NCI-H128 (cell line): ENCODE data around the gene SH3RF1.

Source experiments
- DNase-seq: peaks from one replicate; lab custom pipeline; 2025; ENCODE audit not compliant: unreplicated experiment; lab: John Stamatoyannopoulos, UW

The SH3RF1 gene

DNA sequence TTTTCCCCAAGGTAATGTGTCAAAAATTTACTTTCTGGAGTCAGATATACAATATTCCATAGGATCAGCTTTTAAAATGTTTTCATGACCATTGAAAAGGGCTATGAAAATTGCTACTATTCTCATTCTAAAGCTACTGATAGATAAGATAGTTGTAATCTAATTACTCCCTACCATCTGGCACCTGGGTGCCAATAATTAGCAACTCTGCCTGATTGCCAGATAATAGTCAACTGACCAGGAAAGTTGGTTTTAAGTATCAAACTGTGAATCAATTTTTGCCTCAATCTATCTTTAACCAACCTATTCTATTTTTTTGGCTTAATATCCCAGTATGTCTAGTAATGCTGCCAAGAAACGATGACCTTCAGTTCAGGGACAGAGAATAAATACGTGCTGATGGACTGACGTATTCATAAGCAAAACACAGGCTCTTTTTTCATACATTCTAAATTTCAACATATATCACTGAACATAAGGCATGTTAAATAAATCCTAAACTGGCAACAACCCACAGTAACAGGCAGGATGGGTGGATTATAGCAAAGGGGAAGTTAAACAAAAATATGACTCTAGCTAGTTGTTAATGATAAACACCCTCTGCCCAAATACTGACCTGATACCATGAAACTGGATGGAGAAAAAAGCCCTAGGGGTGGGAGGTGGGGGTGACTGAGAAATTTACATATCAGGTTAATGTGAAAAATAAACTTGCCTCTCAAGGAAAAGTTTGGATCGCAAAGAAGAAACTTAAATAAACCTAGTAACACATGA lies 18.2 kb downstream of the SH3RF1 start:
- no peak for DNase-seq

DNA sequence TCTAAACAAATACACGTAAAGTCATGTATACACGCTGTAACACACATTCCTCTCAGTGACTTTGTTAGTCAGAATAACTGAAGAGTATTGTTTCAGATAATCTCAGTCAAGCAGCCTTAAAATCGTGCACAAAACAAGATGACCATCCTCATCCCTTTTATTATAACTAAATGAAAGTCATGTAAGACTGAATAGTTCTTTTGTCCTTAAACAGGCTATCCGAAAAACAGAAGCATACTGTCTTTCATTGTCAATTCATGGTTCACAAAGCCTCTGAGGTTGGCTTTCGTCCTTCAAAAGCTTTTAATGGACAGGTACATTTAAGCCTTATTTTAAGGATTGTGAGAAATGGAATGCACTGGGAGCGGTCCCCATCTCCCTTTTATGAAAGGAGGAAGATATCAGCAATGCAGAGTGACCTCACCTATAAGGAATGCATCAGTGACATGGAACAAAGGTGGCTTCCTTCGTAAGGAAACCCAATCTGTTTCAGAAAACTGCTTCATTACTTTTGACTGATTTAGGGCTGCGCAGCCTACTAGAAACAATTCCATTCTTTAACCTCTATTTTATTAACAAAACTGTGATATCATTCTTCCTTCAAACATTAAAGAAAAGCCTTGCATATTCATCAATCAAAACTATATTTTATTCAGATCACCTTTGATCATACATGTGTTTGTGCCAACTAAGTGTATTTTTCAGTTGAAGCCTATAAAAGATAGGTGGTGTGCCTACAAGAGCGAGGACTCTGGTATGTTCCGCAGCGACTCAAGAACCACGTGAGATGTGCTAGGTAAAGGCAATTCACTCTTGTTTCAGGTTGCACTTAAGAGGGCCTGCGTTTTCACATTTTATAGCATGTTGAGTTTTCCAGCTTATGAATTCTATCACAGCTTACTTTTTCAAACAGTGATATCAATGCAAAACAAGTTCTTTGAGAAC lies 19.2 kb downstream of the SH3RF1 start:
- DNase-seq = no peak

DNA sequence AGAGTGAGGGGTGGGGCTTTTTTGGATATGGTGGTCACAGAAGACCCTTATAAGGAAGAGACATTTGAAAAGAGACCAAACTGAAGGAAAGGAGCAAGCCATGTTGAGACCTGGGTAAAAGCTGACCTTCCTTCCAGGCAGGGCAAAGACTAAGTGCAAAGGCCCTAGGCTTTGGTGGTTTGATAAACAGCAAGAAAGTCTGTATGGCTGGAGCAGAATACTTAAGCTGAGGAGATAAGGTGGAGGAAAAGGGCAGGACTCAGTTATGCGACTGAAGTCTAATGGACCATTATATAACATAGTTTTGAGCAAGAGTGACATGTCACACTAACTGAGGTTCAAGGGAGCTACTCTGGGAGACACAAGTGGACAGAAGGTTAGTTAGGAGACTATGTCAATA lies 20.0 kb downstream of the SH3RF1 start:
- no peak for DNase-seq

DNA sequence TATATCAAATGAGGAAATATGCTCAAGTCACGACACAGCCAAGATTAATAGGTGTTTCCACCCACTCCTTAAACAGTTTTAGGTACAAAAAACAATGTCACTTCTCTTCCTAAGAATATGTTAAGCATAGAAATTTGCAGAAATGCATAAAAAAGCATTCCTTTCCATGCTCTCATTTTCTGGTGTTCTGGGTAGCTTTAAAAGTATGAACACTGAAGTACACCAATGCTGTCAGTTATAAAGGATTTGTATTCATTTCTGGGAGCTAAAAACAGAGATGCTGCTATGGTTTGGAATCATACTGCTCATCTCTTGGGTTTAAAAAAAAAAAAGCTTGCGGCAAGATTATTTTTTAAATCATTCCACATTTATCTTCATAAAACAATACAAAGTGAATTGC lies 20.8 kb downstream of the SH3RF1 start:
- DNase-seq = no peak

DNA sequence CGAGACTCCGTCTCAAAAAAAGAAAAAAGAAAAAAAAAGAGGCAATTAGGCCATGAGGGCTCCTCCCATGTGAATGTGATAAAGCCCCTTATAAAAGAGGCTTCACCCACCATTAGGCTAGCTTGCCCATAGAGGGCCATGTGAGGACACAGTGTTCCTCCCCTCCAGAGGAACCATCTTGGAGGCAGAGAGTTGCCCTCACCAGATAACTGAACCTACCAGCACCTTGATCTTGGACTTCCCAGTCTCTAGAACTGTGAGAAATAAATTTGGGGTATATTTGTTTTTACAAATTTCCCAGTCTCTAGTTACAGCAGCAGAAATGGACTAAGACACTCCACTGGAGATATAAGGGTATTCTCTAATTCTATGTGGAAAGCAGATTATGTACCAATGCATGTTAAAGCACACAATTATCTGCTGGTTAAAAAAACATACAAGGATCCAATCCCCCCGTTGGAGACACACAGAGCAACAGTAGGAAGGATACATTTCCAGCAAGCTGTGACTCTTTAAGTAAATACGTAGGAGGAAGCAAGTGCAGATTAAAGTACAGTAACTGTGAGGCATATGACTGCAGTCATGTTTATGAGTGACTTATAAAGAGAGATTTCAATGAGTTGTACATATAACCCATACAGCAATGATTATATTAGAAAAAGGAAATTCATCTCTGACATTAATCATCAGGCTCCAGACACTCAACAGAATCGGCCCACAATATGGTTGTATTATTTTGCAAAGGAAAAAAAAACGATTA lies 21.4 kb downstream of the SH3RF1 start:
- no peak for DNase-seq

DNA sequence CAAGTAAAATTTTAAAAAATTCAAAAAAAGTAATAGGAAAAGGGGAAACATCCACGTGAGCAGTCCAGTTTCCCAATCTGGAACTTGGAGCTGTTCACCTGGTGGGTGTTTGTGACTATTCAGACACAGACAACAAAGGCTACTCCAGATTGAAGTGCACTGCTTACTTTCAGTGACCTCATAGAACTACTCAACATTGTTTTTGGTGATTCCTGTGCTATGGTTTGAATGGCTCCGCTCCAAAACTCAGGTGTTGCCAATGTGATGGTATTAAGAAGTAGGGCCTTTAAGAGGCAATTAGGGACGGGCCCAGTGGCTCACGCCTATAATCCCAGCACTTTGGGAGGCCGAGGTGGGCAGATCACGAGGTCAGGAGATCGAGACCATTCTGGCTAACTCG lies 22.1 kb downstream of the SH3RF1 start:
- DNase-seq = no peak

DNA sequence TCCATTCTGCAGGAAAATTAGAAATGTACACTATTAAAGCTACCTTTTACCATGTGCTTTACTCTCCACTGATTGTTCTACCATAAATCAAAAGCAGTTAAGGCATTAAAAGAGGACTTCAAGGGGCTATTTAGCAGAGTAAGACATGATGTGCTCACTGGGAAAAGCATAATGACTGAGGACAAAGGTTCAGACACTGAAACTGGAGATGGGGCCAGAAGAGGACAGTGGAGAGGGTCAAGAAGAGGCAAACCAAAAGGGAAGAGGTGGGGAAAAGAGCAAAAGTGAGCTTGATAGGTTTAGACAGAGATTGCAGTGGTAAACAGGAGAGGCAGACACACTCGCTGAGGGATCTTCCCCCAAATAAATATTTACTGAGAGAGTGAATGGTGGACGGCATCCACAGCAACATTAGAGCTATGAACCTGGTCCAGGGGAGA lies 23.8 kb downstream of the SH3RF1 start:
- DNase-seq = no peak

DNA sequence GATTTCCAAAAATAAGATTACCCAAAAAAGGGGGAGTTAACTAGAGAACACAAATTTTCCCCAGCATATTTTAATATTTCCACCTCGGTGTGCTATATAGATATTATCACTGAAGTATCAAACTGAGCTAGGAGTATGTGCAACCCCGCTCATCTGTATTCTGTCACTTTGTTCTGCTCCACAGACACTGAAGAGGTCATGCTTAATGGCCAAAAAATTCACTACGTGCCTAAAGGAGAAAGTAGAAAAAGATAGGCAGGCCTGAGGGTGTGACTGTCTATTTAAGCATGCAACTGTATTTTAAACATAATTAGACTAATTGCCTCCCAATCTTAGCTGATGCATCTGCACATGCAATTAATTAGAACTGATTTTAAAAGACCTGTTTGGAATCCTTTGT lies 24.5 kb downstream of the SH3RF1 start:
- no peak for DNase-seq

DNA sequence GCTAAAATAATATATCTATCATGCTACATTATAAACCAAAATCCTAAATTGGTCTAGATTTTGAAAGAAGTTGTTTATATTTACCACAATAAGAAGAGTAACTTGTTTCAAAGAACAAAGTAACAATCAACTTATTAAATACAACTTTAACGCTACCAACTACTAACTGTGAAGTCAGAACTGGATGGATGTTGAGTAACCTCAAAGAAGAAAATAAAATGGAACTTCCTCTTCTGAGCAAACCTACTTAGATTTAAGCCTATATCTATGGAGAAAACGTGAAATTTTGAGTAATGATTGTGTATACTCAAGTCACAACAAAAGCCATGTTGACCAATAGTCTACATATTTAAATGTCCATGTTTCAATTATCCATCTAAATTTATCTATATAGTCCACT lies 25.7 kb downstream of the SH3RF1 start:
- DNase-seq = no peak

DNA sequence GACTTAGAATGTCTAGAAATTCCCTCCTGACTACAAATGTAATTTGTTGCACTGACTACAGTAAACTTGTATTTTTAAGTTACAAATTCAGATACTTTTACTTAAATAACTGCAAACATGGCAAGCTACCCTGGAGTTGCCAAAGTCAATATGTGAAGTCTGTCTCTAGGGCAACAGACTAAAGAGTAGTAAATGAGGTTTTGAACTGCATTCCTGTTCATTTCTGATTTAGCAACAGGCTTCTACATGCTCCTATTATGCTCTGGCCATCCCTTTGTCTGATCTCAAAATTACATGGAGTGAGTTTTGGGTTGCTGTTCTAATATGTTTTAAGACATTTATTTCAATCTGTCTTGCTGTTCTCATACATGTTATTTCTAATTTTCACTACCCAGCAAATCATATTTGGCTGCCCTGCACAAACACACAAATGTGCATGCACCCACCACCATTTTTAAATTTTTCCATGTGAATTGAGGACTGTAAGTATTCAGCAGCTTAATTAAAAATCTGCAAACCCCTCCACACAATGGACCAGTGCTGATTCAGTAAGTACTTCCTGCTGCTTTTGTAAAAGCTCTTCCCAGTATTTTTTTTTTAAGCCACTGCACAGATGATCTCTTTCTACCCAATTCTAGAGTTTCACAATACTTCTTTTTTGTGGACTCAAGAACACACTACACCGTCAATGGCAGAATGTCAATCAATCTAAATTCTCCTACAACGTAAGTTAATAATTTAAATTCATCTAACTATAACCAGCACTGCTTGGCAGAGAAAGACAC lies 26.7 kb downstream of the SH3RF1 start:
- DNase-seq = no peak

DNA sequence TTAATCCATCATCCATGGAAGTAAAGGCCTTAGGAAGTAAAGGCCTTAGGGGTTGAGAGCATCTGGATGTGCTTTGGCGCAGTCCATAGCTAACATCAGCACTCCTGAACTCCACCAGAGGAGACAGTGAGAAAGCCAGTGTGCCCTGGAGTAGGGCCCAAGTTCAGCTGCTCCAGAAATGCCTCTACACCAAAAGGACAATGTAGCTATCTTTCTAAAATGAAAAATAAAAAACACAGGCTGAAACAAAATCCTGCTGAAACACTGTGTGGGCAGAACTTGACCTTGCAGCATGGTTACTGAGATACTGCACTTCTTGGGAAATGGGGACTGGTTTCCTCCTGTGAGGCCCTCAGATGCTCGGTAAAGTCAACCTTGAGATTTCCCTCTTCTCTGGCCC lies 29.3 kb downstream of the SH3RF1 start:
- DNase-seq = no peak

DNA sequence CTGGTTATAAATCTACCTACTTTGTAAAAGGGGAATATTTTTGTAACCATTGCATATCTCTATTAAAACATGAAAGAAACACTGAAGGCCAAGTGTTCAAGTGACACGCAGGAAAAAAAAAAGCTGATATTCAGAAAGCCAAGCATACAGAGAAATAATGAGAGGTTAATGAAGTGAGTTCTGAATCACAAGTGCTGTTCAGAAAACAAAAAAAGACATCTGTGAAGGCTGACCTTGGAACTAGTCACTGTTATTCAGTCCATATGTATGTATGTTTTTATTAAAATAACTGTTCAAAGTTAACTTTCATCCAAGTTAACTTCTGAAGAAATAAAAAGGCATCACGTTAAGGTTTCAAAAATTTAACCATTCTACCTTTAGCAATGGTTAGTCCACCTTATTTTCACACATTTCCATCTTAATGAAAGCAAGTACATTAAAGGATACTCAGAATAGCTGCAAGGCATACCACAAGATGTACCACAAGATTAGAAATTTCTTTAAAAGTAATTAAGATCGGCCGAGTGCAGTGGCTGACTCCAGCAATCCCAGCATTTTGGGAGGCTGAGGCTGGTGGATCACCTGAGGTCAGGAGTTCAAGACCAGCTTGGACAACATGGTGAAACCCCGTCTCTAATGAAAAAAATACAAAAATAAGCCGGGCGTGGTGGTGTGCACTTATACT lies 31.4 kb downstream of the SH3RF1 start:
- DNase-seq = no peak

DNA sequence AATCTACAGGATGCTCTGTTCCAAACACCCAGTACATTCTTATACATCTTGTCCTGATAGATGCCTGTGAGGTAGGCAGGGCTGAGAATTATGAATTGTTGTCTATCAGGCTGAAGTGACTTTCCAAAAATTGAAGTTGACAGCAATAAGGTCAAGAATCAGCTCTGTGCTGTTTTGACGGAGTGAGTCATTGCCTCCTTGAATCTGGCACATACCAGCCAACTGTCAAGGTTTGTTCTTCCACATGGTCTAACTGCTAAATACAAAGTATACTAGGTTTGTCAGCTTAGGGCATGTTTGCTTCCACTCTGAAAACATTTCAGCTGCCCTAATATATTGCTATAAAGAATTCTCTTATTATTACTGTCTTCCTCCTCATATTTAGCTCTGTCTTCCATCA lies 32.3 kb downstream of the SH3RF1 start:
- no peak for DNase-seq

DNA sequence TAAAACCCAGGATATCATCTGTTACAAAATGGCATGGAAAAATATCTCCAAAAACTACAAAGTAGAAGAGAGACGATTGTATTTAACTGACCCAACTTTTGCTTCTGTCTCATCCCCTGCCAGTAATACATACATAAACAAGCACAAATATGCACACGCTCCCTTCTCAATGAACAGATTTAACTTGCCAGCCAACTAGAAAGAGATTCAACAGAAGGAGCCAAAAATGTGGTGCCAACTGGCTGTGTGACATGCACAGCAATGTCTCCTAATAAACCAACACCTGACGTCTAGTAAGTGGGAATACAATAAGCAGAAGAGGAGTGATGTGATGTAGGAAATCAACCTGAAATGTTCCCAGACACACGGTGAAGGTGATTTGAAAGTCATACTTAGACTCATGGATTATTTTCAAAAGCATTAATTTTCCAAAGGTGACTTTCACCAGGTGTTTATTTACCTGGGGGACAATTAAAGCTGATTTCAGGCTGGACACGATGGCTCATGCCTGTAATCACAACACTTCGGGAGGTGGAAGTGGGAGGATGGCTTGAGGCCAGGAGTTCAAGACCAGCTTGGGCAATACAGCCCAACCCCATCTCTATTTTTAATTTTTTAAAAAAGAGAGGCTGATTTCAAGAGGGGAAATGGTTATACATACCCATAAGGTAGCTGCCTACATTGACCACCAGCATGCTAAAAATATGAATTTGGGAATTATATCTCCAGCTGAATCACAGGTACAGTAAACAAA lies 33.7 kb downstream of the SH3RF1 start:
- DNase-seq = no peak

DNA sequence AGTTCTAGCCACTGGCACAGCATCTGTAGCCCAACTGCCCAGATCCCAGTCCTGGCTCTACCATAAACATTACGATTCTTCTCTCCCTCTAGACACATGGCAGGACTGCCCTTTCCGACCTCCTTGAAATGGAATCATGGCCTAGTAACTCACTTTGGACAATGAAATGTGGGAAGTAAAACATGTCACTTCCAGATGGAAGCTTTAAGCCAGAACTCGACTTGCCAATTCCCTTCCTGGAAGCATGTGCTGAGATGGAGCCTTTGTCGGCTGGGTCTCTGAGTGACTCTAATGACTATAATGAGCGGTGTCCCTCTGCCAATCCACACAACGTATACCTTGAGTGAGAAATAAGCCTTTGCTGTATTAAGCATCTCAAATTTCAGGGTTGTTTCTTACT lies 34.7 kb downstream of the SH3RF1 start:
- no peak for DNase-seq

DNA sequence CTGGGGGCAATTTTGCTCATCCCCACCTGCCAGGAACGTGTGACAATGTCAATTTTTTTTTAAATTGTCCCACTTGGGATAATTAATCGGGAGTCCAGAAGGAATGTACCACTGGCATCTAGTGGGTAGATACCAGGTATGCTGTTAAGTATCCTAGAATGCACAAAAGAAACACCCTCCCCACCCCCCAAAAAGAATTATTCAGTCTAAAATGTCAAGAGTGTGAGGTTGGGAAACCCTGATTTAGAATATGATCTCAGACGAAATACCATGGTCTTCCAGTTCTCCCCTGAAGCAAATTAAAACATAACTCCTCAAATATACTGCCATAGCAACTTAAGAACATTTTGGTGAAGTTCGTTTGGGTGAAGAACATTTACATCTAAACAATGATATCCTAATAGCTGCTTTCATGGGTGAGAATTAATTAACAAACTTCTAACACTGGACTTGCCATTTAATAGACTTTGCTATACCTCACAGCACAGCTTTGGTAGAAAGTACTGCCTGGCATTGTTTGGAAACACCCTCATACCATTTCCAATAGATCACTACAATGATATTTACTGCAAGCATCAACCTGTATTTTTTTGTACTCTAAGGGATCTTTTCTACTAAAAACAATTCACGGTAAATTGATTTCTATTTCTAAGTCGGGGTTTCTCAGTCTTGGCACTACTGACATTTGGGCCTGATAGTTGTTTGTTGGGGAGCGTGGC lies 36.5 kb downstream of the SH3RF1 start:
- DNase-seq = no peak

DNA sequence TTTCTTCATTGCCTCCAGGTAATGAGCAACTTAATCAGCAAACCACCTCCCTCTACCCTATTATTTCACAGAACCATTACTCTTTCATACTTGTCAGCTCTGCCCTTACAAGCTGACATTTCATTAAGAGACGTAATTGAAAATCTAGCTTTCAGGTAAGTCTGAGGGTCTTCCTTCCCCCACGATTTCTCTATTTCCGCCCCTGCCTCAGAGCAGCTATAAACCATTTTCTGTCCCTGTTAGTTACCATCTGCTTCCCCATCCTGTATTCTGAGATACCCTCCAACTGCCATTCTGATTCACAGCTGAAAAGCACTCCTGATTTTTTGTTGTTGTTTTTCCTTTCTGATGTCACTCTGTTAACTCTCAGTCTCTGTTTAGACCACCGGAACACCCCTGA lies 37.1 kb downstream of the SH3RF1 start:
- DNase-seq = no peak

DNA sequence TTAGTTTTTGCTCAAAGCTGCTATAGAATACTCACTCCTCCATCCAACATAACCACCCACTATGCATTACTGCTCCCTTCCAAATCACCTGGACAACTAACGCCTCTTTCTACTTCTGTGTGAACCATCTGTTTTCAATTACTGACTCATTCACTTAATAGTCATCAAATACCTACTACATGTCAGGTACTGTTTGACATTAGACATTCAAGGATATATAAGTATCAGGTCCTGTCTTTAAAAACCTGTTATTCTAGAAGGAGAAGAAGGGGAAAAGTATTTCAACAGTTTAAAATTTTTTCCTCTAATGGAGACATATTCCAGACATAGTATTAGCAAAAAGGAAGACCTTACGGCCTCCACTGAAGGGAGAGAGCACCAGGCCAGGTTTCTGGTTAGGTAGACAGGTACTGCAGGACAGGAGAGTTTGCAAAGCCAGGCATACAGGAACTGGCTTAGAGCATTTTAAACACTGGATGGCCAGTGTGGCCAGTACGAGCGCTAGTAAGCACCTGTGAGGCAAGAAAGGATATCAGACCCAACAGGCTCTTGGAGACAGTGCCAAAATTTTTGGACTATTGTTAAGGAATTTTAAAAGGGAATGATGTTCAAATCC lies 39.0 kb downstream of the SH3RF1 start:
- no peak for DNase-seq
